GM06990 (cell line): Measurements from ENCODE around the gene ROCK2.
"Not testable (repeated sequence)": the region's sequence is repeated elsewhere in the genome, so short reads cannot be mapped to it uniquely, and the experiment has no call there.

Experiments used
- DNase-seq: peaks from one replicate; pipeline ENCODE4 v3.0.0-alpha.2; 2011; ENCODE audit not compliant: insufficient read length; ENCODE audit errors: extremely low read depth
- H3K27me3 ChIP-seq: replicated peaks from 2 replicates; pipeline ENCODE4 v1.6.0; 2011; ENCODE audit warnings: low read length; ENCODE audit not compliant: control insufficient read depth, insufficient read depth
- H3K36me3 ChIP-seq: 2 replicates; pipeline ENCODE4 v1.5.1; 2011; ENCODE audit warnings: low read length; ENCODE audit not compliant: control insufficient read depth, insufficient read depth
- H3K4me3 ChIP-seq: replicated peaks from 2 replicates; pipeline ENCODE4 v1.5.1; 2011; ENCODE audit warnings: low read depth, mild to moderate bottlenecking, control low read depth, low read length
- TF ChIP-seq, protein P1 (sequence below): IDR thresholded peaks from 2 replicates; pipeline ENCODE4 v1.5.1; 2011; ENCODE audit warnings: low read length, control low read depth, mild to moderate bottlenecking, inconsistent platforms; ENCODE audit not compliant: insufficient read depth, poor library complexity, severe bottlenecking

The ROCK2 gene

DNA sequence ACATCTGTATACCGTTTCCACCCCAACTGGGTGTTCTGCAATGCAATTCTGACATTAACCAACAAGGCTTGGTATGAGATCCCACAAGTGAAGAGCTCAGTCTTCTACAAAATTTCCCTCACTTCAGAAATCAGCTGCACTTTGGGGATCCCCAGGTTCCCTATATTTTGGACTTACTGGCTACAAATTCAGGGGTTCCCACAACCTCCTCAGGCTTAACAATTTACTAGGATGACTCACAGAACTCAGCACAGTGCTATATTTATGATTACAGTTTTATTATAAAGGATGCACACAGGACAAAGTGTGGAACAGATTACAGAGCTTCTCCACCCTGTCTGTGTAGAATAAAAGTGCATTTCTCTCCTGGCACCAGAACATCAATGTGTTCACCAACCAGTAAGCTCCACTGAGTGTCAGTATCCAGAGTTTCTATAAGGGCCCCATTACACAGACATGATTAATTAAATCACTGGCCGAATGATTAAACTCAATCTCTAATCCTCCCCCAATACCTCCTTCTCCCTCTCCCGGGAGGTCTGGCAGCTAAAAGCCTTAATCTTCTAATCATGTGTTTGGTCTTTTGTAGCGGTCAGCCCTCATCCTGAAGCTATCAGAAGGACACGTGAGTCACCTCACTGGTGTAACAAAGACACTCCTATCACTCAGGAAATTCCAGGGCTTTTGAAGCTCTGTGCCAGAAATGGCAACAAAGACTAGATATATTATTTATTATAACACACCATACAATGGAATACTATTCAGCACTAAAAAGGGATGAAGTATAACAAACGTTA lies 104.6 kb downstream of the ROCK2 start:
- H3K27me3 ChIP-seq, result no peaks in the 10 kb centered on the region
- H3K4me3 ChIP-seq, result no peak overlapping the region
- DNase-seq, result no peak
- TF ChIP-seq, protein P1, sequence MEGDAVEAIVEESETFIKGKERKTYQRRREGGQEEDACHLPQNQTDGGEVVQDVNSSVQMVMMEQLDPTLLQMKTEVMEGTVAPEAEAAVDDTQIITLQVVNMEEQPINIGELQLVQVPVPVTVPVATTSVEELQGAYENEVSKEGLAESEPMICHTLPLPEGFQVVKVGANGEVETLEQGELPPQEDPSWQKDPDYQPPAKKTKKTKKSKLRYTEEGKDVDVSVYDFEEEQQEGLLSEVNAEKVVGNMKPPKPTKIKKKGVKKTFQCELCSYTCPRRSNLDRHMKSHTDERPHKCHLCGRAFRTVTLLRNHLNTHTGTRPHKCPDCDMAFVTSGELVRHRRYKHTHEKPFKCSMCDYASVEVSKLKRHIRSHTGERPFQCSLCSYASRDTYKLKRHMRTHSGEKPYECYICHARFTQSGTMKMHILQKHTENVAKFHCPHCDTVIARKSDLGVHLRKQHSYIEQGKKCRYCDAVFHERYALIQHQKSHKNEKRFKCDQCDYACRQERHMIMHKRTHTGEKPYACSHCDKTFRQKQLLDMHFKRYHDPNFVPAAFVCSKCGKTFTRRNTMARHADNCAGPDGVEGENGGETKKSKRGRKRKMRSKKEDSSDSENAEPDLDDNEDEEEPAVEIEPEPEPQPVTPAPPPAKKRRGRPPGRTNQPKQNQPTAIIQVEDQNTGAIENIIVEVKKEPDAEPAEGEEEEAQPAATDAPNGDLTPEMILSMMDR, result no peak
- no peaks in the 10 kb centered on the region for H3K36me3 ChIP-seq

DNA sequence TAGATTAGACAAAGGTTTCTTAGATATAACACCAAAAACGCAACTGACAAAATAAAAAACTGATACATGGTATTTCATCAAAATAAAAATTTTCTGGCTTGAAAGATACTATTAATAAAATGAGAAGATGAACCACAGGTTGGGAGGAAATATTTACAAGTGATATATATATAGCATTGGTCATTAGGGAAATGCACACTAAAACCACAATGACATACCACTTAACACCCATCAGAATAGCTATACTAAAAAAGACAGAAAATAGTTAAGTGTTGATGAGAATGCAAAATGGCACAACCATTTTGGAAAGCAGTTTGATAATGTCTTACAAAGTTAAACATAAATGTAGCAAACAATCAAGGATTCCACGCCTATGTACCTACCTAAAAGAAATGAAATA lies 105.3 kb downstream of the ROCK2 start:
- no peak overlapping the region for H3K4me3 ChIP-seq
- H3K36me3 ChIP-seq, result no peaks in the 10 kb centered on the region
- no peaks in the 10 kb centered on the region for H3K27me3 ChIP-seq
- TF ChIP-seq, protein P1, result no peak
- no peak for DNase-seq

DNA sequence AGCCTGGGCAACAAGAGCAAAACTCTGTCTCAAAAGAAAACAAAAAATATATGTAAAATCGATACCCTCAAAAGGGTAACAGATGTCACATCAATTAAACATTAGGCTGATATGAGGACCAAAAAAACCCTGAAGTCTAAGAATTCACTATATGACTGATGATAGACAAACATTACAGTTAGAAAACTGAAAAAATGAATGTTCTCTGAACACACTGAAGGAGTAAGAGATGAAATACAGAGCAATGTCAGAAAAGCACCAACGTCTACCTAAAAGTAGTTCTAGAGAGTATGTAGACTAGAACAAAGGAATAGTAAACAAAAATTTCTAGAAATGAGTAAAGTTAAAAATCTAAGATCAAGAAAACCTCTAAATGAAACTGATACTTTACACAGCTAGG lies 107.3 kb downstream of the ROCK2 start:
- no peak overlapping the region for H3K4me3 ChIP-seq
- H3K36me3 ChIP-seq, result no peaks in the 10 kb centered on the region
- H3K27me3 ChIP-seq, result no peaks in the 10 kb centered on the region
- DNase-seq, result no peak
- TF ChIP-seq, protein P1, result no peak

DNA sequence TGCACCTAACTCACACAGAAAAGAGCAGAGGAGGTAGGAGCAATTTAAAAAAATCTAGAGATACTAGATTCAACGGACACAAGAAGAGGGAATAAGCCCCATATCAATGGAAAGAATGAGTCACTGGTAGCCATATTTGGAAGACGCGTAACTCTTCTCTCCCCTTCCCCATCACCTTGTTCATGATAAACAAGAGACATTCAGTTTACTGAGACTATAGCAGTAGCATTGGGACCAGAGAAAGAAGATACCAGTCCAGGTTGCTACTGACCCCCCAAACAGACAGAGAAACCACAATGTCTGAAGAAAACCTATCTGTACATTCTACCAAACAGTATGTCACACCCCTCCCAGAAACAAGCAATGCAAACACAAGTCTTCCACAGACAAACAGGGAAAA lies 108.1 kb downstream of the ROCK2 start:
- H3K36me3 ChIP-seq, result no peaks in the 10 kb centered on the region
- no peaks in the 10 kb centered on the region for H3K27me3 ChIP-seq
- TF ChIP-seq, protein P1, result no peak
- no peak for DNase-seq
- no peak overlapping the region for H3K4me3 ChIP-seq

DNA sequence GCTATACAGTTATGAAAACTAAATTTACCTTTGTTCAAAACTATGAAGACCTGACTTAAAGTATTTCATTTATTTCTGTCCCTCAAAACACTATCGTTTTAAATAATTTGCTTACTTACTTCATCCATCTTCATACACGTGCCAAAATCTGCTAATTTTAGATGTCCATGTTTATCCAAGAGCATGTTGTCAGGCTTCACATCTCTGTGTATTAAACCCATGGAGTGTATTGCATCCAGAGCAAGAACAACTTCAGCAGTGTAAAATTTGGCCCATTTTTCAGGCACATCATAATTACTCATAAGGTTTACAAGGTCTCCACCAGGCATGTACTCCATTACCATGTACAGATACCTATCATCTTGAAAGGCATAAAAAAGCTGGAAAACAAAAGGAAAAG lies 108.9 kb downstream of the ROCK2 start:
- H3K4me3 ChIP-seq, result no peak overlapping the region
- TF ChIP-seq, protein P1, result no peak

DNA sequence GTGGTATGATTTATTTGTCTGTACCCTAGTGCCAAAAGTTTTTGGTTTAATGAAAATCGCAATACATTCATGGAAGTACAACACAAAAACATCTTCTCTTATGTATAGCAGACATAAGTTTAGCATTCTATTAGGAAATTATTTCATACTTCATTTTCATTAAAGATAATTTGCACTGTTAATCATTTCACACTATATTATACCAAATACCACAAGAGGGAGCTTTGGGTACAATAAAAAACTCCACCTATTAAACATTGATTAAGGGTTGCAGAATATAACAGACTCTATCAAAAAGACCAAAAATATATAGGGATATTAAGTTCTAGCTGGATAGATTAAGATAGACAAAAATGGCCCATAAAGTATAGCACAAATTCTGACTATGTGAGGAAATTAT lies 110.1 kb downstream of the ROCK2 start:
- no peaks in the 10 kb centered on the region for H3K36me3 ChIP-seq
- TF ChIP-seq, protein P1, result no peak
- H3K27me3 ChIP-seq, result no peaks in the 10 kb centered on the region
- no peak for DNase-seq
- H3K4me3 ChIP-seq, result no peak overlapping the region

More for the DNA sequence above, 108.9 kb downstream of the ROCK2 start:
- no peak for DNase-seq
- Histone ChIP-seq H3K36me3 (no peaks in the 10 kb centered on the region), H3K27me3 (no peaks in the 10 kb centered on the region)

DNA sequence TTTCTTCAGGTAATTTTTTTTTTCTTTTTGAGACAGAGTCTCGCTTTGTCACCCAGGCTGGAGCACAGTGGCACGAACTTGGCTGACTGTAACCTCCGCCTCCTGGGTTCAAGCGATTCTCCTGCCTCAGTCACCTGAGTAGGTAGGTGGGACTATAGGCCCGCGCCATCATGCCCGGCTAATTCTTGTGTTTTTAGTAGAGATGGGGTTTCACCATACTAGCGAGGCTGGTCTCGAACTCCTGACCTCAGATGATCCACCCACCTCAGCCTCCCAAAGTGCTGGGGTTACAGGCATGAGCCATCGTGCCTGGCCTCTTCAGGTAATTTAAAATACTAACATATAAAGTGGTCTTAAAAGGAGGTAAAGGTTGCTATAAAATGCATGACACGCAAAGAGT lies 113.2 kb downstream of the ROCK2 start:
- H3K4me3 ChIP-seq, H3K36me3 ChIP-seq, H3K27me3 ChIP-seq, DNase-seq: not testable (repeated sequence)
